ACC112 (cell line): ENCODE data around the gene TIMM17A.
"Not testable (repeated sequence)": the region's sequence is repeated elsewhere in the genome, so short reads cannot be mapped to it uniquely, and the experiment has no call there.

Experiments
- H2AFZ ChIP-seq: fragments of 200-600 bp; sonication (generic); one replicate; pipeline ENCODE4 v1.6.0; 2017; ENCODE audit warnings: antibody characterized with exemption, low read length; ENCODE audit not compliant: unreplicated experiment
- H3K27ac ChIP-seq: fragments of 200-600 bp; sonication (generic); 2 replicates; pipeline ENCODE4 v1.5.1; 2014; ENCODE audit warnings: low read depth, mild to moderate bottlenecking, antibody characterized with exemption, low read length, moderate library complexity
- H3K27me3 ChIP-seq: fragments of 200-600 bp; sonication (generic); 2 replicates; pipeline ENCODE4 v1.6.1; 2014; ENCODE audit warnings: mild to moderate bottlenecking, antibody characterized with exemption, low read length, moderate library complexity, mixed read lengths; ENCODE audit not compliant: insufficient read depth
- H3K36me3 ChIP-seq: fragments of 200-600 bp; sonication (generic); 2 replicates; pipeline ENCODE4 v1.6.1; 2016; ENCODE audit warnings: mild to moderate bottlenecking, antibody characterized with exemption, low read length, moderate library complexity, mixed read lengths; ENCODE audit not compliant: insufficient read depth
- H3K4me1 ChIP-seq: fragments of 200-600 bp; sonication (generic); one replicate; pipeline ENCODE4 v1.6.1; 2016; ENCODE audit warnings: low read length, mixed read lengths; ENCODE audit not compliant: insufficient read depth, unreplicated experiment, control insufficient read depth
- H3K4me3 ChIP-seq: fragments of 200-600 bp; sonication (generic); 2 replicates; pipeline ENCODE4 v1.5.1; 2014; ENCODE audit warnings: mild to moderate bottlenecking, low read depth, low read length
- H3K79me2 ChIP-seq: fragments of 200-600 bp; sonication (generic); one replicate; pipeline ENCODE4 v1.6.0; 2016; ENCODE audit warnings: low read length; ENCODE audit not compliant: control insufficient read depth, unreplicated experiment, insufficient read depth

TIMM17A gene

DNA sequence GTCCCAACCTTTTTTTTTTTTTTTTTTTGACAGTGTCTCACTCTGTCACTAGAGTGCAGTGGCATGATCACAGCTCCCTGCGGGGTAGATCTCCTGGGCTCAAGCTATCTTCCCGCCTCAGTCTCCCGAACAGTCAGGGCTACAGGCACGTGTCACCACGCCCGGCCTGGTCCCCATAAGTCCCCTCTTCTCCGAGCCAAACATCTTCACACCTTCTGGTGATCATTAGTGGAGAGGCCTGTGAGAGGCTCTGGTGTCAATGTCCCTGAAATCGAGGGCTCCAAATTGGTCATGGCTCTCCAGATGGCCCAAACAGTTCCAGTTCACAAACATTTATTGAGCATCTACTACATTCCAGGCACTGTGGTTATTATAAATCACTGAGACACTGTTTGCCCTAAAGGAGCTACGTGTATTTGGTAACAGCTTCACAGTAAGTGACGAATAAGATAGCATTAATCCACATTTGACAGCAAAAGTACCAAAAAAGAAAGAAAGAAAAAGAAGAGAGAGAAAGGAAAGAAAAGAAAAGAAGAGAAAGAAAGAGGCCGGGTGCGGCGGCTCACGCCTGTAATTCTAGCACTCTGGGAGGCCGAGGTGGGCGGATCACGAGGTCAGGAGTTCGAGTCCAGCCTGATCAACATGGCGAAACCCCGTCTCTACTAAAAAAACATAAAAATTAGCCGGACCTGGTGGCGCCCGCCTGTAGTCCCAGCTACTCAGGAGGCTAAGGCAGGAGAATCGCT is 867 bp upstream of the TIMM17A start:
- peak overlapping the region; percentile 10 for H2AFZ ChIP-seq
- H3K4me1 ChIP-seq: peaks cover 11% of the 10 kb centered on the region
- H3K27me3 ChIP-seq: no peaks in the 10 kb centered on the region
- H3K79me2 ChIP-seq: peaks cover 39% of the 10 kb centered on the region
- peak overlapping the region; percentile 98 for H3K4me3 ChIP-seq
- peaks cover 16% of the 10 kb centered on the region for H3K36me3 ChIP-seq
- peak overlapping the region; percentile 74 for H3K27ac ChIP-seq

DNA sequence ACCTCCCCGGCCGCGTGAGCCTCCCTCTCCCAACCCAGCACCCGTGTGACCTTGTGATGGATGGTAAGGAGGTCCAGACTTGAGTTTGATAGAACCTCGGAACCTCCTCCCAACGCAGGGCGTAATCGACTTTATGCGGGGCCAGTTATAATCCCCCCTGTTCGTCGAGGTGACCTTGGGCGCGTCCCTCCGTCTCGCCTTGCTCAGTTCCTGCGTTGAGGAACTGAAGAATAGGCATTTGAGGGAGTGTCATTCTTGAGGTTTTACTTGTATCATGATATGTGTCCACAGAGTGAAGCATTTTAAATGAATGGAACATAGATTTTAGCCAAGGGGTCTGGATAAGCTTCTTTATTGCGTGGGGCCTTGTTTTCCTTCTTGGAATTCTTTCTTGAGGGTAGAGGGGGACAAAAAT is 433 bp downstream of the TIMM17A start:
- peak overlapping the region; percentile 62 for H3K27ac ChIP-seq
- peak overlapping the region; percentile 66 for H2AFZ ChIP-seq
- H3K79me2 ChIP-seq: peaks cover 42% of the 10 kb centered on the region
- peaks cover 22% of the 10 kb centered on the region for H3K36me3 ChIP-seq
- no peaks in the 10 kb centered on the region for H3K27me3 ChIP-seq
- H3K4me1 ChIP-seq: peaks cover 11% of the 10 kb centered on the region
- peak overlapping the region; percentile 98 for H3K4me3 ChIP-seq

DNA sequence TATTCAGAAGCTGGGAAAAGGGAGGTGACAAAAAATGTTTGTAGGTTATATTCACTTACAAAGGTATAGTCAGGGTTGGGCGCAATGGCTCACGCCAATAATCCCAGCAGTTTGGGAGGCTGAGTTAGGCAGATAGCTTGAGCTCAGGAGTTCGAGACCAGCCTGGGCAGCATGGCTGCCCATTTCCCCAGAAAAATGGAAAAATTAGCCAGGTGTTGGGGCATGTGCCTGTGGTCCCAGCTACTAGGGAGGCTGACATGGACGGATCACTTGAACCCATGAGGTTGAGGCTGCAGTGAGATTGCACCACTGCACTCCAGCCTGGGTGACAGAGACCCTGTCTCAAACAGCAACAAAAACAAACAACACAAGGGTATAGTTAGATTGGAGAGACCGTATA is 3.0 kb downstream of the TIMM17A start:
- H3K4me1 ChIP-seq: peaks cover 11% of the 10 kb centered on the region
- no peak overlapping the region for H2AFZ ChIP-seq
- H3K79me2 ChIP-seq: peaks cover 44% of the 10 kb centered on the region
- no peaks in the 10 kb centered on the region for H3K27me3 ChIP-seq
- no peak overlapping the region for H3K4me3 ChIP-seq
- no peak overlapping the region for H3K27ac ChIP-seq
- peaks cover 30% of the 10 kb centered on the region for H3K36me3 ChIP-seq

DNA sequence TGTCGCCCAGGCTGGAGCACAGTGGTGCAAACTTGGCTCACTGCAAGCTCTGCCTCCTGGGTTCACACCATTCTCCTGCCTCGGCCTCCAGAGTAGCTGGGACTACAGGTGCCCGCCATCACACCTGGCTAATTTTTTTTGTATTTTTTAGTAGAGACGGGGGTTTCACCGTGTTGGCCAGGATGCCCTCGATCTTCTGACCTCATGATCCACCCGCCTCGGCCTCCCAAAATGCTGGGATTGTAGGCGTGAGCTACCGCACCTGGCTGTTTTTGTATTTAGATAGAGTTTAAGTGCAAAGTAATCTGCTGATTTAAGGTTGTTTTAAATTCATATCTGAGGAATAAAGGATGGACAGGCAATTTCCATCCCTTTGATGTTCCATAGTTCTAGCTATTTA is 7.1 kb downstream of the TIMM17A start:
- peaks cover 26% of the 10 kb centered on the region for H3K79me2 ChIP-seq
- H3K27ac ChIP-seq, H3K4me1 ChIP-seq, H2AFZ ChIP-seq, H3K27me3 ChIP-seq, H3K4me3 ChIP-seq: not testable (repeated sequence)
- peaks cover 50% of the 10 kb centered on the region for H3K36me3 ChIP-seq

DNA sequence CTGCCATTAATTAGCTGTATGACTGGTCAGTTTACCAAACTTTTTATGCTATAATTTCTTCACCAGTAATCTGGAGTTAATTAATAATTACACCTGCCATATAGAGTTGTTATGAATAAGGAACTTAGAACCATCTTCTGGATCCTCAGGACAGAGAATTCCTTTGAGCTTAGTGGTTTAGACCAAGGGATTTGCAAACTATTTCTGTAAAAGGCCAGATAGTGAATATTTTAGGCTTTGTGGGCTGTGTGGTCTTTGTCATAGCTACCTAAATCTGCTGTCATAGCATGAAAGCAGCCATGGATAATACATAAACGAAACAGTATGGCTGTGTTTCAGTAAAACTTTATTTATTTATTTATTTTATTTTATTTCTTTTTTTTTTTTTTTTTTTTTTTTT is 9.0 kb downstream of the TIMM17A start:
- H3K79me2 ChIP-seq: peaks cover 9% of the 10 kb centered on the region
- H3K36me3 ChIP-seq: peaks cover 43% of the 10 kb centered on the region

DNA sequence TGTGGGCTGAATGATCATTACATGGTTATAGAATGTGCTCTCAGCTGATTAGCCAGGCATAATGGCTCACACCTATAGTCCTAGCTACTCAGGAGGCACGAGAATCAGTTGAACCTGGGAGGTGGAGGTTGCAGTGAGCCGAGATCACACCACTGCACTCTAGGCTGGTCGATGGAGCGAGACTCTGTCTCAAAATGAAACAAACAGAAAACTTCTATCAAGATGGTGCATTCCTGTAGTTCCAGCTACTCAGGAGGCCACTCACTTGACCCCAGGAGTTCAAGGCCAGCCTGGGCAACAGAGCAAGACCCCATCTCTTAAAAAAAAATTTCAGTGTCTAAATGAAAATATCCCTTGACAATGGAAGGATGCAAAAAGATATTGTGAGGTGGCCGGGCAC is 10.9 kb downstream of the TIMM17A start:
- H3K4me1 ChIP-seq: peaks cover 8% of the 10 kb centered on the region
- H3K27me3 ChIP-seq: no peaks in the 10 kb centered on the region
- peaks cover 4% of the 10 kb centered on the region for H3K79me2 ChIP-seq
- H3K27ac ChIP-seq: no peak overlapping the region
- no peak overlapping the region for H2AFZ ChIP-seq
- H3K4me3 ChIP-seq: no peak overlapping the region
- H3K36me3 ChIP-seq: peaks cover 47% of the 10 kb centered on the region

More for the DNA sequence above, 9.0 kb downstream of the TIMM17A start:
- Histone ChIP-seq H2AFZ (no peak overlapping the region), H3K27me3 (no peaks in the 10 kb centered on the region), H3K4me3 (no peak overlapping the region), H3K27ac (no peak overlapping the region), H3K4me1 (no peaks in the 10 kb centered on the region)

DNA sequence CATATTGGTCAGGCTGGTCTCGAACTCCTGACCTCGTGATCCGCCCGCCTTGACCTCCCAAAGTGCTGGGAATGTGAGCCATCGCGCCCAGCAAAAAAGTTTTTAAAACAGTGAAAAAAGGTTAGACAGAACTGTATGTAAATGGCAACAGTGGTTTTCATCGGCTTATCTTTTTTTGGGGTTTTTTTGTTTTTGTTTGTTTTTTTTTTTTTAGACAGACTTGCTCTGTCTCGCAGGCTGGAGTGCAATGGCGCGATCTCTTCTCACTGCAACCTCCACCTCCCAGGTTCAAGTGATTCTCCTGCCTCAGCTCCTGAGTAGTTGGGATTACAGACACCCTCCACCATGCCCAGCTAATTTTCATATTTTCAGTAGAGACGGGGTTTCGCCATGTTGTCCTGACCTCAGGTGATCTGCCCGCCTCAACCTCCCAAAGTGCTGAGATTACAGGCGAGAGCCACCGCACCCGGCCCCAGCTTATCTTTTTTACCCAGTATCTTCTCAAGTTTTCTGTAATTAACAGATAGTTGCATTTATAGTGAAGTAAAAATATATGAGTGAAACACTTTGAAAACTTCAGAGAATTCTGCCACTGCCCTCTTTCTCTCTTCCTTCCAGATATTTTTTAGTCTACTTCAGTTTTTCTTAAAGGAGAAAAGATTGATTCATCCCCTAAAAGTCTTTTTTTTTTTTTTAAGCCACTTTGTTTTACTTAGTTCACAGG is 13.1 kb downstream of the TIMM17A start:
- Histone ChIP-seq H3K4me3 (no peak overlapping the region), H3K36me3 (peaks cover 39% of the 10 kb centered on the region), H3K27me3 (no peaks in the 10 kb centered on the region), H2AFZ (no peak overlapping the region), H3K27ac (no peak overlapping the region), H3K4me1 (peaks cover 8% of the 10 kb centered on the region), H3K79me2 (peaks cover 4% of the 10 kb centered on the region)

DNA sequence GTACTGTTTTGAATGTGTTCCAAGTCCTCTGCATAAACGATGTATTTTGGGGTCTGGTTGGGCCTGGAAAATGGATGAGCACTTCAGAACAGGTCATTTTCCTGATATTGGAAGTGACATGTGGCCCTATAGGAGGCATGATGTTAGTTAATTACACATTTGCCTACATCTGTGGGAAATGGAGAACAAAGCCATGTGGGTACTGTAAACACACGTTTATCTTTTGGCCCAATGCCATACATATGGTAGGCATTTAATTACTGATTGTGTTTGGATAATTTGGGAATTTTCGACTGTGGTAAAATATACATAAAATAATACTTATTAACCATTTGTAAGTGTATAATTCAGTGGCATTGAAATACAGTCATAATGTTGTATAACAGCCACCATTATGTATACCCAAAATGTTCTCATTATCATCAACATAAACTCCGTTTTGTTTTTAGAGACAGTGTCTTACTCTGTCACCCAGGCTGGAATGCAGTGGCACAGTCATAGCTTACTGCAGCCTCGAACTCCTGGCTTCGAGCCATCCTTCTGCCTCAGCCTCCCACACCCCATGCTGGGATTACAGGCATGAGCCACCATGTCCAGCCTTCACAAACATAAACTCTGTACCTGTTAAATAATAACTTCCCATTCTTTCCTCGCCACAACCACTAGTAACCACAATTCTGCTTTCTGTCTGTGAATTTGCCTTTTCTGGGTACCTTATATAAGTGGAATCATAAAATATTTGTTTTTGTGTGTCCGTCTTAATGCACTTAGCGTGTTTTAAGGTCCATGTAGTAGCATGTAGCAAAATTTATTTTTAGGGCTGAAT is 15.2 kb downstream of the TIMM17A start:
- H3K79me2 ChIP-seq: peaks cover 4% of the 10 kb centered on the region
- H2AFZ ChIP-seq: no peak overlapping the region
- H3K27me3 ChIP-seq: no peaks in the 10 kb centered on the region
- H3K27ac ChIP-seq: no peak overlapping the region
- peaks cover 8% of the 10 kb centered on the region for H3K4me1 ChIP-seq
- peaks cover 24% of the 10 kb centered on the region for H3K36me3 ChIP-seq
- no peak overlapping the region for H3K4me3 ChIP-seq

DNA sequence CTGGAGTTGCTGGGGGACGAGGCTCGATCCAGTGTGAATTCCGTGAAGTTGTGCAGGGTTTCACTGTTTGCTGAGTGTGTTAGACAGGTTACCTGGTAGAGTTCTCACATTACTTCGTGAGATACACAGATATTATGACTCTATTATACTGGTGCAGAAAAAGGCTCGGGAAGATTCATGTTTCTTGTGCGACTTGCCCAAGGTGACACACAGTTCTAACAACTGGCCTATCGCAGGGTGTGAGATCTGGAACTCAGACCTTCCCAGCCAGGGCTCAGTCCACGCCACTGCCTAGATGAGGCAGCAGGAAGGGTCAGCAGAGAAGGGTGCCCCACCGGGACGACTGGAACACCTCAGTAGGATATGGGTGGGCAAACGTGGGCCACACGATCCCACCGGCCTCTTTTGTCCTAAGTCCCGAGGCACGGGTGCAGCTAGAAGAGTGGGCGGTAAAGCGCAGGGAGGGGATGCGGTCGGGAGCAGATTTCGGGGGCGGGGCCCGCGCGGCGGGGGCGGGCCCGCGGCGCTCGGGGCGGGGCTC is 26.8 kb downstream of the TIMM17A start:
- no peaks in the 10 kb centered on the region for H3K36me3 ChIP-seq
- no peak overlapping the region for H3K27ac ChIP-seq
- peak overlapping the region; percentile 98 for H3K4me3 ChIP-seq
- peaks cover 10% of the 10 kb centered on the region for H3K4me1 ChIP-seq
- H3K27me3 ChIP-seq: no peaks in the 10 kb centered on the region
- H3K79me2 ChIP-seq: peaks cover 24% of the 10 kb centered on the region
- H2AFZ ChIP-seq: peak overlapping the region; percentile 67

DNA sequence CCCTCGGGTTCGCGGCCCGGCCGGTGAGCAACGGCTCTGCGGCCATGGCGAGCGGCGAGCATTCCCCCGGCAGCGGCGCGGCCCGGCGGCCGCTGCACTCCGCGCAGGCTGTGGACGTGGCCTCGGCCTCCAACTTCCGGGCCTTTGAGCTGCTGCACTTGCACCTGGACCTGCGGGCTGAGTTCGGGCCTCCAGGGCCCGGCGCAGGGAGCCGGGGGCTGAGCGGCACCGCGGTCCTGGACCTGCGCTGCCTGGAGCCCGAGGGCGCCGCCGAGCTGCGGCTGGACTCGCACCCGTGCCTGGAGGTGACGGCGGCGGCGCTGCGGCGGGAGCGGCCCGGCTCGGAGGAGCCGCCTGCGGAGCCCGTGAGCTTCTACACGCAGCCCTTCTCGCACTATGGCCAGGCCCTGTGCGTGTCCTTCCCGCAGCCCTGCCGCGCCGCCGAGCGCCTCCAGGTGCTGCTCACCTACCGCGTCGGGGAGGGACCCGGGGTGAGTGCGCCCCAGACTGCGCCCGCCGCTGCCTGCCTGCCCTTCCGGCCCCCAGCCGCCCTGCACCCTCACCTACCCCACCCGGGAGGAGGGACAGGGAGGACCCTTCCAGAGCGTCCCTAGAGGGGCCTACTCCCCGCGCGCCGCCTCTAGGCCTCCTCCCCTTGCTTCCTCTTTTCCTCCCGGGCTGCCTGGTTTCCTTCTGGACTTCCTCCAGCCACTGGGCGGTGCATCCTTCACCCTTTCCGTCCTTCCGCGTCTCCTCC is 27.5 kb downstream of the TIMM17A start, which contains the start of gene RNPEP:
TSS of gene RNPEP (plus strand) at position 26 of the 757 bp plus-strand sequence. CDS start at position 45, 19 bp downstream.
- Histone ChIP-seq H3K27me3 (no peaks in the 10 kb centered on the region), H2AFZ (peak within 1 kb of the TSS; percentile 99), H3K4me1 (peaks cover 10% of the 10 kb centered on the region), H3K36me3 (no peaks in the 10 kb centered on the region), H3K4me3 (peak within 1 kb of the TSS; percentile 98), H3K79me2 (peaks cover 24% of the 10 kb centered on the region), H3K27ac (peak within 1 kb of the TSS; percentile 41; the same call in 1 of the 2 replicates)
